ENCODE measurements around the gene RS1. TPM values are rescaled to one million over a fixed set of nuclear protein-coding genes. Genes with fewer than 3 reads are reported as not detected.

RS1 gene
- total RNA-seq (2022) (0.09 TPM in 1 of 2 replicates, not detected in the other), Bru-seq, nascent RNA (percentile 10 among the genes with signal in this experiment), BruChase-seq, experiment 1, labeled RNA remaining after a 2-hour chase (percentile 13 among the genes with signal in this experiment), BruChase-seq, experiment 2, labeled RNA remaining after a 6-hour chase (percentile 6 among the genes with signal in this experiment)
- long read RNA-seq, partial matches to known transcripts = 0 of 1 reads
- long read RNA-seq, other reads (novel, unspliced or antisense) = 1 of 1 reads

- peaks cover under 1% of the 10 kb centered on the region for H3K4me1 Mint-ChIP-seq (ENCODE audit: low read depth, unreplicated experiment)
- intact Hi-C loops (cut with micrococcal nuclease; ENCODE audit: unreplicated experiment) = loop anchor here (5.0 kb wide), 1 partner anchor 215 kb away; no protein-coding TSS in a partner anchor
- BruUV-seq (replicated peaks) = no TSS peak
- no peak within 1 kb of the TSS for H3K27ac Mint-ChIP-seq (ENCODE audit: unreplicated experiment)
- ChIA-PET CTCF (no interaction called here), POLR2A (no interaction called here)
- Histone ChIP-seq H3K27me3 (replicated peaks; ENCODE audit: control insufficient read depth, insufficient read depth, low read length) (no peaks in the 10 kb centered on the region), H3K4me3 (ENCODE audit: low read depth, low read length) (no peak within 1 kb of the TSS), H3K36me3 (ENCODE audit: control insufficient read depth, insufficient read depth, low read length) (no peaks in the 10 kb centered on the region), H3K9me3 (no peaks in the 10 kb centered on the region), H3K4me1 (peaks cover 5% of the 10 kb centered on the region; the same call in 1 of the 2 replicates)
- H3K4me3 Mint-ChIP-seq (ENCODE audit: unreplicated experiment) = no peak within 1 kb of the TSS
- no peak for TF ChIP-seq CTCF (IDR thresholded peaks at IDR 0.05; ENCODE audit: insufficient read depth in 1 of 2, low read depth in 1 of 2, low read length in 1 of 2, severe bottlenecking in 1 of 2, unreplicated experiment in 1 of 2)
- no peaks in the 10 kb centered on the region for H3K27me3 Mint-ChIP-seq (ENCODE audit: insufficient read depth, unreplicated experiment)
- no peak for DNase-seq
- peaks cover 17% of the 10 kb centered on the region for H3K36me3 Mint-ChIP-seq (ENCODE audit: insufficient read depth, unreplicated experiment)
- H3K9me3 Mint-ChIP-seq (ENCODE audit: unreplicated experiment) = no peaks in the 10 kb centered on the region
Measured at GRCh38 chrX:18672008-18672407, at the start of gene RS1. Gene RS1, minus strand, starts transcription at chrX:18672108. Its CDS starts 40 bp downstream, at chrX:18672068.

- Histone ChIP-seq H3K27me3 (replicated peaks; ENCODE audit: control insufficient read depth, insufficient read depth, low read length) (no peaks in the 10 kb centered on the region), H3K9me3 (no peaks in the 10 kb centered on the region), H3K4me1 (peaks cover 12% of the 10 kb centered on the region; the same call in 1 of the 2 replicates), H3K4me3 (ENCODE audit: low read depth, low read length) (no peak overlapping the region), H3K36me3 (ENCODE audit: control insufficient read depth, insufficient read depth, low read length) (no peaks in the 10 kb centered on the region)
- POLR2A ChIA-PET = no interaction called here
- Mint-ChIP-seq H3K4me3 (ENCODE audit: unreplicated experiment) (no peak overlapping the region), H3K27ac (ENCODE audit: unreplicated experiment) (no peak overlapping the region), H3K9me3 (ENCODE audit: unreplicated experiment) (peaks cover 11% of the 10 kb centered on the region), H3K4me1 (ENCODE audit: low read depth, unreplicated experiment) (peaks cover 8% of the 10 kb centered on the region), H3K36me3 (ENCODE audit: insufficient read depth, unreplicated experiment) (no peaks in the 10 kb centered on the region), H3K27me3 (ENCODE audit: insufficient read depth, unreplicated experiment) (no peaks in the 10 kb centered on the region)
- TF ChIP-seq CTCF (IDR thresholded peaks at IDR 0.05; ENCODE audit: insufficient read depth in 1 of 2, low read depth in 1 of 2, low read length in 1 of 2, severe bottlenecking in 1 of 2, unreplicated experiment in 1 of 2) = no peak
- CTCF ChIA-PET = no interaction called here
- no TSS peak for BruUV-seq (replicated peaks)
- intact Hi-C loops (cut with micrococcal nuclease; ENCODE audit: unreplicated experiment) = loop anchor here (5.0 kb wide), 1 partner anchor 33 kb away; no protein-coding TSS in a partner anchor
- no peak for DNase-seq
Measured at GRCh38 chrX:18719852-18720251, 47.9 kb upstream of the RS1 start.

- ChIA-PET CTCF (no interaction called here), POLR2A (no interaction called here)
- no peaks in the 10 kb centered on the region for H3K27me3 ChIP-seq (replicated peaks; ENCODE audit: control insufficient read depth, insufficient read depth, low read length)
- no peak for DNase-seq
- BruUV-seq (replicated peaks) = no TSS peak
- intact Hi-C loops (cut with micrococcal nuclease; ENCODE audit: unreplicated experiment) = no loop called here
- H3K4me1 ChIP-seq = no peaks in the 10 kb centered on the region
- no peak overlapping the region for H3K27ac Mint-ChIP-seq (ENCODE audit: unreplicated experiment)
- H3K4me1 Mint-ChIP-seq (ENCODE audit: low read depth, unreplicated experiment) = no peaks in the 10 kb centered on the region
- no peak overlapping the region for H3K4me3 ChIP-seq (ENCODE audit: low read depth, low read length)
- TF ChIP-seq CTCF (IDR thresholded peaks at IDR 0.05; ENCODE audit: insufficient read depth in 1 of 2, low read depth in 1 of 2, low read length in 1 of 2, severe bottlenecking in 1 of 2, unreplicated experiment in 1 of 2) = no peak
- H3K36me3 Mint-ChIP-seq (ENCODE audit: insufficient read depth, unreplicated experiment) = no peaks in the 10 kb centered on the region
- no peak overlapping the region for H3K4me3 Mint-ChIP-seq (ENCODE audit: unreplicated experiment)
- no peaks in the 10 kb centered on the region for H3K9me3 ChIP-seq
- no peaks in the 10 kb centered on the region for H3K27me3 Mint-ChIP-seq (ENCODE audit: insufficient read depth, unreplicated experiment)
- H3K9me3 Mint-ChIP-seq (ENCODE audit: unreplicated experiment) = peaks cover 11% of the 10 kb centered on the region
- H3K36me3 ChIP-seq (ENCODE audit: control insufficient read depth, insufficient read depth, low read length) = no peaks in the 10 kb centered on the region
Measured at GRCh38 chrX:18714910-18715309, 43.0 kb upstream of the RS1 start.

Data from Caco-2 (cell line).